K562 (cell line): ENCODE results near the gene SLC7A1. TPM values are rescaled to one million over a fixed set of nuclear protein-coding genes. Genes with fewer than 3 reads are reported as not detected.

Experiments
- BRD9 ChIP-seq: fragments of 450-650 bp; IDR thresholded peaks from 2 replicates; pipeline ENCODE4 v1.6.1; 2018; ENCODE audit warnings: low read depth; ENCODE audit not compliant: partially characterized antibody
- MBD2 ChIP-seq: sonication (generic); IDR thresholded peaks from 2 replicates; pipeline ENCODE4 v1.6.1; 2016; ENCODE audit warnings: low read depth, borderline replicate concordance
- NFXL1 ChIP-seq: fragments of 450-650 bp; formaldehyde crosslinking; IDR thresholded peaks from 2 replicates; pipeline ENCODE4 v1.4.0; 2021; ENCODE audit warnings: mild to moderate bottlenecking
- U2AF2 ChIP-seq: fragments of 200-400 bp; formaldehyde crosslinking; optimal IDR thresholded peaks from 2 replicates; pipeline ENCODE3; 2017; ENCODE audit warnings: low read depth, mild to moderate bottlenecking, low read length
- ZC3H8 ChIP-seq: fragments of 450-650 bp; IDR thresholded peaks from 2 replicates; pipeline ENCODE4 v1.6.1; 2017
- ZNF41 ChIP-seq: fragments of 250-450 bp; sonication (Bioruptor Pico); conservative IDR thresholded peaks from 2 replicates; pipeline ENCODE4 v1.4.0; 2020; ENCODE audit warnings: mild to moderate bottlenecking
- ZNF507 ChIP-seq: conservative IDR thresholded peaks from 2 replicates; pipeline ENCODE4 v1.6.1; 2017; ENCODE audit warnings: missing genetic modification characterization, missing compliant biosample characterization
- polyA plus RNA-seq, 8 experiments: library from polyadenylated mRNA; depleted of rRNA in 4 of 8; stranded (reverse) in 5 of 8; unstranded in 3 of 8; fragments of >200 nt; fragmentation: Nextera tagmentation in 2 of 8; fragmentation: Illumina TruSeq in 1 of 8; extraction: Ambion mirVana in 2 of 8; extraction: Trizol in 1 of 8; gene quantifications; 2 replicates each; pipeline versions ENCODE4 v1.2.1 to v1.2.3, GENCODE V29; 2011 to 2014; ENCODE audit warnings: inconsistent platforms in 1 of 8, missing spikeins in 1 of 8
- total RNA-seq, 7 experiments: library from RNA; depleted of rRNA in 6 of 7; stranded (reverse); fragments of >200 nt in 6 of 7; fragmentation: Illumina TruSeq in 2 of 7; extraction: Trizol in 2 of 7; gene quantifications; 2 replicates each; pipeline versions ENCODE4 v1.2.1 to v1.2.3, GENCODE V29; 2011 to 2021; ENCODE audit warnings: low replicate concordance in 1 of 7
- TF ChIP-seq, protein P1 (sequence below): fragments of 150-350 bp; conservative IDR thresholded peaks from 2 replicates; pipeline ENCODE4 v1.6.1; 2014; ENCODE audit warnings: low read length
- TF ChIP-seq, protein P2 (sequence below): fragments of 450-650 bp; IDR thresholded peaks from 2 replicates; pipeline ENCODE4 v1.6.1; 2017; ENCODE audit warnings: mild to moderate bottlenecking, moderate library complexity
- TF ChIP-seq, protein P3 (sequence below), 2 experiments: IDR thresholded peaks; 2 replicates each; pipeline ENCODE4 v1.6.1; 2012; ENCODE audit warnings: improper control_type of control experiment in 2 of 2, low read depth in 2 of 2, low read length in 2 of 2, borderline replicate concordance in 1 of 2
- TF ChIP-seq, protein P4 (sequence below): sonication (generic); formaldehyde crosslinking; IDR thresholded peaks from 2 replicates; pipeline ENCODE4 v1.8.0; 2022; ENCODE audit warnings: mild to moderate bottlenecking, missing genetic modification reagents, borderline replicate concordance

The SLC7A1 gene
- total and polyA plus RNA-seq, 9 of the 15 experiments (the other 6 are each of a cell fraction or from before 2014, with no cell fraction given) = 3.3 to 69.7 (median 10.8) TPM

DNA sequence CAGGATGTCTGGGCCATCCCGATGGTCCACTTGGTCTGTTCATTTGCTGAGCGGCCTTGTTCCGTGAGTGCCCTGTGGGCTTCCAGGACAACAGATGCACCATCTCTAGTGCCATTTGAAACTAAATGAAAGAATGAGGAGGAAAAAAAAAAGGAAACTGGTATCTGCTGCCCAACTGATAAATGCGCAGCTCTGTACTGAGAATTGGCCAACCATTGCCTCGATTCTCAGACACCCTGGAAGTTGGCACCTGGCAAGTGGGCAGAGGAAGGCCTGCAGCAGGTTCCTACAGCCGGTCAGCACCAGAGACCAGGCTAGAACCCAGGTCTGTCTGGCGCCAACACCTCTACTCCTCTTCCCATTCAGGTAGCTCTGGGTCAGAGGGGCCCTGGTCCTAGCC, 18.9 kb downstream of the SLC7A1 start (continued):
- TF ChIP-seq, protein P1, sequence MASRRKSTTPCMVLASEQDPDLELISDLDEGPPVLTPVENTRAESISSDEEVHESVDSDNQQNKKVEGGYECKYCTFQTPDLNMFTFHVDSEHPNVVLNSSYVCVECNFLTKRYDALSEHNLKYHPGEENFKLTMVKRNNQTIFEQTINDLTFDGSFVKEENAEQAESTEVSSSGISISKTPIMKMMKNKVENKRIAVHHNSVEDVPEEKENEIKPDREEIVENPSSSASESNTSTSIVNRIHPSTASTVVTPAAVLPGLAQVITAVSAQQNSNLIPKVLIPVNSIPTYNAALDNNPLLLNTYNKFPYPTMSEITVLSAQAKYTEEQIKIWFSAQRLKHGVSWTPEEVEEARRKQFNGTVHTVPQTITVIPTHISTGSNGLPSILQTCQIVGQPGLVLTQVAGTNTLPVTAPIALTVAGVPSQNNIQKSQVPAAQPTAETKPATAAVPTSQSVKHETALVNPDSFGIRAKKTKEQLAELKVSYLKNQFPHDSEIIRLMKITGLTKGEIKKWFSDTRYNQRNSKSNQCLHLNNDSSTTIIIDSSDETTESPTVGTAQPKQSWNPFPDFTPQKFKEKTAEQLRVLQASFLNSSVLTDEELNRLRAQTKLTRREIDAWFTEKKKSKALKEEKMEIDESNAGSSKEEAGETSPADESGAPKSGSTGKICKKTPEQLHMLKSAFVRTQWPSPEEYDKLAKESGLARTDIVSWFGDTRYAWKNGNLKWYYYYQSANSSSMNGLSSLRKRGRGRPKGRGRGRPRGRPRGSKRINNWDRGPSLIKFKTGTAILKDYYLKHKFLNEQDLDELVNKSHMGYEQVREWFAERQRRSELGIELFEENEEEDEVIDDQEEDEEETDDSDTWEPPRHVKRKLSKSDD = no peak
- TF ChIP-seq, protein P2, sequence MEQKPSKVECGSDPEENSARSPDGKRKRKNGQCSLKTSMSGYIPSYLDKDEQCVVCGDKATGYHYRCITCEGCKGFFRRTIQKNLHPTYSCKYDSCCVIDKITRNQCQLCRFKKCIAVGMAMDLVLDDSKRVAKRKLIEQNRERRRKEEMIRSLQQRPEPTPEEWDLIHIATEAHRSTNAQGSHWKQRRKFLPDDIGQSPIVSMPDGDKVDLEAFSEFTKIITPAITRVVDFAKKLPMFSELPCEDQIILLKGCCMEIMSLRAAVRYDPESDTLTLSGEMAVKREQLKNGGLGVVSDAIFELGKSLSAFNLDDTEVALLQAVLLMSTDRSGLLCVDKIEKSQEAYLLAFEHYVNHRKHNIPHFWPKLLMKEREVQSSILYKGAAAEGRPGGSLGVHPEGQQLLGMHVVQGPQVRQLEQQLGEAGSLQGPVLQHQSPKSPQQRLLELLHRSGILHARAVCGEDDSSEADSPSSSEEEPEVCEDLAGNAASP = no peak
- TF ChIP-seq NFXL1 (CRISPR knock-in tag) = no peak
- TF ChIP-seq ZNF507 = no peak
- TF ChIP-seq ZNF41 (CRISPR knock-in tag) = no peak
- TF ChIP-seq BRD9 = no peak
- TF ChIP-seq, protein P3, sequence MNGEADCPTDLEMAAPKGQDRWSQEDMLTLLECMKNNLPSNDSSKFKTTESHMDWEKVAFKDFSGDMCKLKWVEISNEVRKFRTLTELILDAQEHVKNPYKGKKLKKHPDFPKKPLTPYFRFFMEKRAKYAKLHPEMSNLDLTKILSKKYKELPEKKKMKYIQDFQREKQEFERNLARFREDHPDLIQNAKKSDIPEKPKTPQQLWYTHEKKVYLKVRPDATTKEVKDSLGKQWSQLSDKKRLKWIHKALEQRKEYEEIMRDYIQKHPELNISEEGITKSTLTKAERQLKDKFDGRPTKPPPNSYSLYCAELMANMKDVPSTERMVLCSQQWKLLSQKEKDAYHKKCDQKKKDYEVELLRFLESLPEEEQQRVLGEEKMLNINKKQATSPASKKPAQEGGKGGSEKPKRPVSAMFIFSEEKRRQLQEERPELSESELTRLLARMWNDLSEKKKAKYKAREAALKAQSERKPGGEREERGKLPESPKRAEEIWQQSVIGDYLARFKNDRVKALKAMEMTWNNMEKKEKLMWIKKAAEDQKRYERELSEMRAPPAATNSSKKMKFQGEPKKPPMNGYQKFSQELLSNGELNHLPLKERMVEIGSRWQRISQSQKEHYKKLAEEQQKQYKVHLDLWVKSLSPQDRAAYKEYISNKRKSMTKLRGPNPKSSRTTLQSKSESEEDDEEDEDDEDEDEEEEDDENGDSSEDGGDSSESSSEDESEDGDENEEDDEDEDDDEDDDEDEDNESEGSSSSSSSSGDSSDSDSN (IDR thresholded peaks at IDR 0.05; ENCODE audit: borderline replicate concordance in 1 of 2, low read depth in 2 of 2, low read length in 2 of 2) = no peak
- no peak for TF ChIP-seq ZC3H8
- TF ChIP-seq U2AF2 = no peak
- no peak for TF ChIP-seq MBD2
- TF ChIP-seq, protein P4, sequence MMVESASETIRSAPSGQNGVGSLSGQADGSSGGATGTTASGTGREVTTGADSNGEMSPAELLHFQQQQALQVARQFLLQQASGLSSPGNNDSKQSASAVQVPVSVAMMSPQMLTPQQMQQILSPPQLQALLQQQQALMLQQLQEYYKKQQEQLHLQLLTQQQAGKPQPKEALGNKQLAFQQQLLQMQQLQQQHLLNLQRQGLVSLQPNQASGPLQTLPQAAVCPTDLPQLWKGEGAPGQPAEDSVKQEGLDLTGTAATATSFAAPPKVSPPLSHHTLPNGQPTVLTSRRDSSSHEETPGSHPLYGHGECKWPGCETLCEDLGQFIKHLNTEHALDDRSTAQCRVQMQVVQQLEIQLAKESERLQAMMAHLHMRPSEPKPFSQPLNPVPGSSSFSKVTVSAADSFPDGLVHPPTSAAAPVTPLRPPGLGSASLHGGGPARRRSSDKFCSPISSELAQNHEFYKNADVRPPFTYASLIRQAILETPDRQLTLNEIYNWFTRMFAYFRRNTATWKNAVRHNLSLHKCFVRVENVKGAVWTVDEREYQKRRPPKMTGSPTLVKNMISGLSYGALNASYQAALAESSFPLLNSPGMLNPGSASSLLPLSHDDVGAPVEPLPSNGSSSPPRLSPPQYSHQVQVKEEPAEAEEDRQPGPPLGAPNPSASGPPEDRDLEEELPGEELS (CRISPR knock-in tag) = no peak
